ENCODE data around the gene MPDZ.

DNA sequence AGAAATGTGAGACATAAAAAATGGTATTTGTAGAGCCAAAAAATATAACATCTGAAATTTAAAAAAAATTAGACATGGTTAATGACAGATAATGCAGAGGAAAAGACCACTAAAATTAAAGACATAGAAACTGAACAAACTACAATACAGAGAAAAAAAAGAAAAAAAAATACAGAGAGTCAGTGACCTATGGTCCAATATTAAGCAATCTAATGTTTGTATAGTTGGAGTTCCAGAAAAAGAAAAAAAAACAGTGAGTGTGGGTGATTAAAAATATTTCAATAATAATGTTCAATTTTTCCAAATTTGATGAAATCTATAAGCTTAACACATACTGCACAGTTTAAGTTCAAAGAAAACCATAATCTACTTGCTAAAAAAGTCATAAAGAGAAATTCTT is 207.6 kb downstream of the MPDZ start:
- TF ChIP-seq, protein P1, sequence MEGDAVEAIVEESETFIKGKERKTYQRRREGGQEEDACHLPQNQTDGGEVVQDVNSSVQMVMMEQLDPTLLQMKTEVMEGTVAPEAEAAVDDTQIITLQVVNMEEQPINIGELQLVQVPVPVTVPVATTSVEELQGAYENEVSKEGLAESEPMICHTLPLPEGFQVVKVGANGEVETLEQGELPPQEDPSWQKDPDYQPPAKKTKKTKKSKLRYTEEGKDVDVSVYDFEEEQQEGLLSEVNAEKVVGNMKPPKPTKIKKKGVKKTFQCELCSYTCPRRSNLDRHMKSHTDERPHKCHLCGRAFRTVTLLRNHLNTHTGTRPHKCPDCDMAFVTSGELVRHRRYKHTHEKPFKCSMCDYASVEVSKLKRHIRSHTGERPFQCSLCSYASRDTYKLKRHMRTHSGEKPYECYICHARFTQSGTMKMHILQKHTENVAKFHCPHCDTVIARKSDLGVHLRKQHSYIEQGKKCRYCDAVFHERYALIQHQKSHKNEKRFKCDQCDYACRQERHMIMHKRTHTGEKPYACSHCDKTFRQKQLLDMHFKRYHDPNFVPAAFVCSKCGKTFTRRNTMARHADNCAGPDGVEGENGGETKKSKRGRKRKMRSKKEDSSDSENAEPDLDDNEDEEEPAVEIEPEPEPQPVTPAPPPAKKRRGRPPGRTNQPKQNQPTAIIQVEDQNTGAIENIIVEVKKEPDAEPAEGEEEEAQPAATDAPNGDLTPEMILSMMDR (IDR thresholded peaks at IDR 0.05; ENCODE audit: borderline replicate concordance, extremely low read depth, low read length, poor library complexity, severe bottlenecking), result no peak
- TF ChIP-seq EZH2 (IDR thresholded peaks at IDR 0.05; ENCODE audit: borderline replicate concordance, low read depth, low read length, severe bottlenecking), result no peak
